HEK293 (cell line): ENCODE data around the gene TSPEAR.

Experiments used
- CTCF ChIA-PET: fragments of 350-600 bp; formaldehyde crosslinking; extraction: SDS; loops from one replicate; lab custom pipeline; 2021; ENCODE audit warnings: antibody characterized with exemption; lab: Yijun Ruan, JAX
- POLR2A ChIA-PET: fragments of 300-600 bp; formaldehyde crosslinking; extraction: SDS; loops from one replicate; lab custom pipeline; 2020; ENCODE audit warnings: antibody characterized with exemption, inconsistent platforms; lab: Yijun Ruan, JAX
- H3K27ac ChIP-seq: fragments of 200-500 bp; sonication (Bioruptor generic); 2 replicates; pipeline ENCODE4 v1.5.1; 2014; ENCODE audit warnings: low read depth, low read length, control low read depth, inconsistent platforms; ENCODE audit errors: extremely low read depth
- H3K36me3 ChIP-seq, 2 experiments: fragments of 200-500 bp in 1 of 2; sonication (Bioruptor generic) in 1 of 2; 1 replicate in 1 of 2; 2 replicates in 1 of 2; pipeline ENCODE4 v1.5.1; 2014 to 2017; ENCODE audit warnings: inconsistent platforms in 2 of 2, low read length in 2 of 2; ENCODE audit not compliant: control insufficient read depth in 2 of 2, insufficient read depth in 1 of 2
- H3K4me1 ChIP-seq: fragments of 200-500 bp; sonication (Bioruptor generic); 2 replicates; pipeline ENCODE4 v1.5.1; 2014; ENCODE audit warnings: mild to moderate bottlenecking, low read length, inconsistent platforms; ENCODE audit not compliant: control insufficient read depth, insufficient read depth
- H3K4me3 ChIP-seq: 2 replicates; pipeline ENCODE4 v1.5.1; 2011; ENCODE audit warnings: low read depth, mild to moderate bottlenecking, control low read depth, low read length, moderate library complexity
- H3K9me3 ChIP-seq: fragments of 200-500 bp; sonication (Bioruptor generic); 2 replicates; pipeline ENCODE4 v1.5.1; 2014; ENCODE audit warnings: low read depth, low read length, inconsistent platforms; ENCODE audit not compliant: control insufficient read depth, insufficient read depth
- HOXD13 ChIP-seq: sonication (generic); formaldehyde crosslinking; IDR thresholded peaks from 2 replicates; pipeline ENCODE4 v1.8.0; 2022; ENCODE audit warnings: missing genetic modification reagents, borderline replicate concordance
- MYNN ChIP-seq: fragments of 450-650 bp; formaldehyde crosslinking; IDR thresholded peaks from 2 replicates; pipeline ENCODE4 v1.5.1; 2016; ENCODE audit warnings: missing biosample characterization, missing genetic modification characterization, borderline replicate concordance
- SETDB1 ChIP-seq: IDR thresholded peaks from one replicate; pipeline ENCODE4 v1.6.1; 2017; ENCODE audit warnings: mild to moderate bottlenecking, low read length, moderate library complexity, mixed read lengths; ENCODE audit not compliant: insufficient read length
- TRIM28 ChIP-seq: IDR thresholded peaks from 2 replicates; pipeline ENCODE4 v1.6.1; 2011; ENCODE audit warnings: low read length, control low read depth, borderline replicate concordance
- WT1 ChIP-seq: fragments of 450-650 bp; formaldehyde crosslinking; IDR thresholded peaks from 2 replicates; pipeline ENCODE4 v1.5.1; 2016; ENCODE audit warnings: missing biosample characterization, missing genetic modification characterization
- ZBTB7A ChIP-seq: fragments of 450-650 bp; formaldehyde crosslinking; IDR thresholded peaks from 2 replicates; pipeline ENCODE4 v1.5.1; 2016; ENCODE audit warnings: low read depth, missing biosample characterization, missing genetic modification characterization
- ZFP37 ChIP-seq: fragments of 450-650 bp; formaldehyde crosslinking; IDR thresholded peaks from 2 replicates; pipeline ENCODE4 v1.5.1; 2016; ENCODE audit warnings: missing biosample characterization, missing genetic modification characterization
- ZNF138 ChIP-seq: fragments of 450-650 bp; formaldehyde crosslinking; IDR thresholded peaks from 2 replicates; pipeline ENCODE4 v1.5.1; 2016; ENCODE audit warnings: missing biosample characterization, missing genetic modification characterization, borderline replicate concordance
- ZNF580 ChIP-seq: fragments of 450-650 bp; formaldehyde crosslinking; IDR thresholded peaks from 2 replicates; pipeline ENCODE4 v1.5.1; 2016; ENCODE audit warnings: missing biosample characterization, missing genetic modification characterization
- ZNF76 ChIP-seq: fragments of 450-650 bp; formaldehyde crosslinking; IDR thresholded peaks from 2 replicates; pipeline ENCODE4; 2016; ENCODE audit warnings: low read depth, missing biosample characterization, missing genetic modification characterization, borderline replicate concordance
- ZNF777 ChIP-seq: fragments of 450-650 bp; formaldehyde crosslinking; IDR thresholded peaks from 2 replicates; pipeline ENCODE4 v1.5.1; 2017; ENCODE audit warnings: missing biosample characterization, missing genetic modification characterization, borderline replicate concordance
- TF ChIP-seq, protein P1 (sequence below): fragments of 450-650 bp; formaldehyde crosslinking; IDR thresholded peaks from 2 replicates; pipeline ENCODE4 v1.5.1; 2016; ENCODE audit warnings: missing biosample characterization, missing genetic modification characterization
- TF ChIP-seq, protein P2 (sequence below): fragments of 450-650 bp; formaldehyde crosslinking; IDR thresholded peaks from 2 replicates; pipeline ENCODE4 v1.5.1; 2016; ENCODE audit warnings: missing biosample characterization, missing genetic modification characterization
- TF ChIP-seq, protein P3 (sequence below): fragments of 450-650 bp; formaldehyde crosslinking; IDR thresholded peaks from 2 replicates; pipeline ENCODE4 v1.5.1; 2017; ENCODE audit warnings: missing biosample characterization, missing genetic modification characterization
- TF ChIP-seq, protein P4 (sequence below): fragments of 450-650 bp; formaldehyde crosslinking; IDR thresholded peaks from 2 replicates; pipeline ENCODE4 v1.5.1; 2016; ENCODE audit warnings: missing biosample characterization, missing genetic modification characterization, borderline replicate concordance

TSPEAR gene

DNA sequence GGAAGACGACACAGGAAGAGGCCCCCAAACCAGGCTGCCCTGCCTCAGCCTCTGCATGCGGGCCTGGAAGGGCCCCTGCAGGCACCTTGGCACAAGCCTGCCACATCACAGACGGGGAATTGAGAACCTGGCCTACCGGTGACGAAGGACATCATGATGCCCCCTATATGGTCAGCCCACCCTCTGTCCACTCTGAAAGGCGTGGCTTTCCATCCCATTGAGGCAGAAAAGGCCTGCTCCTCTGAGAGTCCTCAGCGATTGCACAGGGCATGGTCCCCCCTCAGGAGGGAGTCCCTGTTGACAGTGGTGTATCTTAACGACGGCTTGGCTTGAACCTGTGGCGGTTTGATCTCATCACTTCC, 182.8 kb downstream of the TSPEAR start (continued):
- TF ChIP-seq ZNF777 (no peak), ZNF138 (tag by site-specific recombination) (no peak), WT1 (tag by site-specific recombination) (no peak)
- TF ChIP-seq, protein P1, sequence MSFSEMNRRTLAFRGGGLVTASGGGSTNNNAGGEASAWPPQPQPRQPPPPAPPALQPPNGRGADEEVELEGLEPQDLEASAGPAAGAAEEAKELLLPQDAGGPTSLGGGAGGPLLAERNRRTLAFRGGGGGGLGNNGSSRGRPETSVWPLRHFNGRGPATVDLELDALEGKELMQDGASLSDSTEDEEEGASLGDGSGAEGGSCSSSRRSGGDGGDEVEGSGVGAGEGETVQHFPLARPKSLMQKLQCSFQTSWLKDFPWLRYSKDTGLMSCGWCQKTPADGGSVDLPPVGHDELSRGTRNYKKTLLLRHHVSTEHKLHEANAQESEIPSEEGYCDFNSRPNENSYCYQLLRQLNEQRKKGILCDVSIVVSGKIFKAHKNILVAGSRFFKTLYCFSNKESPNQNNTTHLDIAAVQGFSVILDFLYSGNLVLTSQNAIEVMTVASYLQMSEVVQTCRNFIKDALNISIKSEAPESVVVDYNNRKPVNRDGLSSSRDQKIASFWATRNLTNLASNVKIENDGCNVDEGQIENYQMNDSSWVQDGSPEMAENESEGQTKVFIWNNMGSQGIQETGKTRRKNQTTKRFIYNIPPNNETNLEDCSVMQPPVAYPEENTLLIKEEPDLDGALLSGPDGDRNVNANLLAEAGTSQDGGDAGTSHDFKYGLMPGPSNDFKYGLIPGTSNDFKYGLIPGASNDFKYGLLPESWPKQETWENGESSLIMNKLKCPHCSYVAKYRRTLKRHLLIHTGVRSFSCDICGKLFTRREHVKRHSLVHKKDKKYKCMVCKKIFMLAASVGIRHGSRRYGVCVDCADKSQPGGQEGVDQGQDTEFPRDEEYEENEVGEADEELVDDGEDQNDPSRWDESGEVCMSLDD (tag by site-specific recombination), result no peak
- TF ChIP-seq, all 188 proteins: peak for 0

DNA sequence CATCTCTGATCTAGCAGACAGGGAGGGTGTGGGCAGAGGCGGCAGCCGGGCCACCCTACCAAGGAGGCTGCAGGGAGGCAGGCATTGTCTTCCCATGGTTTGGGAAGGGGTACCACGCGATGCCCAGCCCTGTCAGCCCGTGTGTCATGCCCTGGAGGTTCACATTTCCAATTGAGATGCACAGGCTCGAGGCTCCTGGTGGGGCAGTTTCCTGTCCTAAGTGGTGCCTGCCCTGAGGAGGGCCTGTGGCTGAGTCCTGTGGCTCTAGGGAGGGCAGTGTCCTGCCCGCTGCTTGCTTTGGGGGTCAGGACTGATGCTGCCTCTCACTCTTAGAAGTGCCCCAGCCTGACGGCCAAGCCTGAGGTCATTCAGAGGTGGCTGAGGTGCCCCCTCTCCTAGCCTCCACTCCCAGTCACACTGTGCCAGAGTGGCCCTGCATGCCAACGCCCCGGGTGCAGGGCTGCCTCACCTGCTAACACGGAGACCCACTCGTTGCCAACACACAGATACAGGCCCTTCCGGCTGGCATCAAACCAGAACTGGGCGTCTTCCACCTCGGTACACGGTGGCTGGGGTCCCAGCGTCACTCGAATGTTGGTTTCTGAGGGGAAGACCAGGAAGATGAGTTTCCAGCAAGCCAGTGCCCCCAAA, 183.3 kb downstream of the TSPEAR start:
- TF ChIP-seq ZNF76 (tag by site-specific recombination) (no peak), SETDB1 (no peak), TRIM28 (no peak), ZNF580 (tag by site-specific recombination) (no peak), HOXD13 (CRISPR knock-in tag) (no peak), MYNN (tag by site-specific recombination) (no peak), ZBTB7A (tag by site-specific recombination) (no peak)
- CTCF ChIA-PET, result no interaction called here
- H3K36me3 ChIP-seq, result no peaks in the 10 kb centered on the region
- no peak overlapping the region for H3K27ac ChIP-seq
- no peak overlapping the region for H3K4me3 ChIP-seq
- POLR2A ChIA-PET, result no interaction called here
- no peaks in the 10 kb centered on the region for H3K4me1 ChIP-seq
- H3K9me3 ChIP-seq, result no peaks in the 10 kb centered on the region

GRCh38 chr21:44527156-44527982, 184.0 kb downstream of the TSPEAR start:
- ChIA-PET POLR2A (no interaction called here), CTCF (interaction anchor here (0.6 kb wide), 1 partner anchor 40 kb away, joined by 3 read pairs; no protein-coding TSS in a partner anchor)
- H3K27ac ChIP-seq, result no peak overlapping the region
- no peaks in the 10 kb centered on the region for H3K36me3 ChIP-seq
- TF ChIP-seq, protein P2, sequence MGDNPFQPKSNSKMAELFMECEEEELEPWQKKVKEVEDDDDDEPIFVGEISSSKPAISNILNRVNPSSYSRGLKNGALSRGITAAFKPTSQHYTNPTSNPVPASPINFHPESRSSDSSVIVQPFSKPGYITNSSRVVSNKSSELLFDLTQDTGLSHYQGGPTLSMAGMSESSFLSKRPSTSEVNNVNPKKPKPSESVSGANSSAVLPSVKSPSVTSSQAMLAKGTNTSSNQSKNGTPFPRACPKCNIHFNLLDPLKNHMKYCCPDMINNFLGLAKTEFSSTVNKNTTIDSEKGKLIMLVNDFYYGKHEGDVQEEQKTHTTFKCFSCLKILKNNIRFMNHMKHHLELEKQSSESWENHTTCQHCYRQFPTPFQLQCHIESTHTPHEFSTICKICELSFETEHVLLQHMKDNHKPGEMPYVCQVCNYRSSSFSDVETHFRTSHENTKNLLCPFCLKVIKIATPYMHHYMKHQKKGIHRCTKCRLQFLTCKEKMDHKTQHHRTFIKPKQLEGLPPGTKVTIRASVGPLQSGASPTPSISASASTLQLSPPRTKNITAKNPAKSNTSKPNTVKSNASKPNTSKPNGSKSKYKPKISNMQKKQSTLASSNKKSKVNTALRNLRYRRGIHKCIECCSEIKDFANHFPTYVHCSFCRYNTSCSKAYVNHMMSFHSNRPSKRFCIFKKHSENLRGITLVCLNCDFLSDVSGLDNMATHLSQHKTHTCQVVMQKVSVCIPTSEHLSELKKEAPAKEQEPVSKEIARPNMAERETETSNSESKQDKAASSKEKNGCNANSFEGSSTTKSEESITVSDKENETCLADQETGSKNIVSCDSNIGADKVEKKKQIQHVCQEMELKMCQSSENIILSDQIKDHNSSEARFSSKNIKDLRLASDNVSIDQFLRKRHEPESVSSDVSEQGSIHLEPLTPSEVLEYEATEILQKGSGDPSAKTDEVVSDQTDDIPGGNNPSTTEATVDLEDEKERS, result no peak
- TF ChIP-seq ZFP37 (tag by site-specific recombination), result no peak
- TF ChIP-seq, protein P3, sequence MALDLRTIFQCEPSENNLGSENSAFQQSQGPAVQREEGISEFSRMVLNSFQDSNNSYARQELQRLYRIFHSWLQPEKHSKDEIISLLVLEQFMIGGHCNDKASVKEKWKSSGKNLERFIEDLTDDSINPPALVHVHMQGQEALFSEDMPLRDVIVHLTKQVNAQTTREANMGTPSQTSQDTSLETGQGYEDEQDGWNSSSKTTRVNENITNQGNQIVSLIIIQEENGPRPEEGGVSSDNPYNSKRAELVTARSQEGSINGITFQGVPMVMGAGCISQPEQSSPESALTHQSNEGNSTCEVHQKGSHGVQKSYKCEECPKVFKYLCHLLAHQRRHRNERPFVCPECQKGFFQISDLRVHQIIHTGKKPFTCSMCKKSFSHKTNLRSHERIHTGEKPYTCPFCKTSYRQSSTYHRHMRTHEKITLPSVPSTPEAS (tag by site-specific recombination), result no peak
- TF ChIP-seq, protein P4, sequence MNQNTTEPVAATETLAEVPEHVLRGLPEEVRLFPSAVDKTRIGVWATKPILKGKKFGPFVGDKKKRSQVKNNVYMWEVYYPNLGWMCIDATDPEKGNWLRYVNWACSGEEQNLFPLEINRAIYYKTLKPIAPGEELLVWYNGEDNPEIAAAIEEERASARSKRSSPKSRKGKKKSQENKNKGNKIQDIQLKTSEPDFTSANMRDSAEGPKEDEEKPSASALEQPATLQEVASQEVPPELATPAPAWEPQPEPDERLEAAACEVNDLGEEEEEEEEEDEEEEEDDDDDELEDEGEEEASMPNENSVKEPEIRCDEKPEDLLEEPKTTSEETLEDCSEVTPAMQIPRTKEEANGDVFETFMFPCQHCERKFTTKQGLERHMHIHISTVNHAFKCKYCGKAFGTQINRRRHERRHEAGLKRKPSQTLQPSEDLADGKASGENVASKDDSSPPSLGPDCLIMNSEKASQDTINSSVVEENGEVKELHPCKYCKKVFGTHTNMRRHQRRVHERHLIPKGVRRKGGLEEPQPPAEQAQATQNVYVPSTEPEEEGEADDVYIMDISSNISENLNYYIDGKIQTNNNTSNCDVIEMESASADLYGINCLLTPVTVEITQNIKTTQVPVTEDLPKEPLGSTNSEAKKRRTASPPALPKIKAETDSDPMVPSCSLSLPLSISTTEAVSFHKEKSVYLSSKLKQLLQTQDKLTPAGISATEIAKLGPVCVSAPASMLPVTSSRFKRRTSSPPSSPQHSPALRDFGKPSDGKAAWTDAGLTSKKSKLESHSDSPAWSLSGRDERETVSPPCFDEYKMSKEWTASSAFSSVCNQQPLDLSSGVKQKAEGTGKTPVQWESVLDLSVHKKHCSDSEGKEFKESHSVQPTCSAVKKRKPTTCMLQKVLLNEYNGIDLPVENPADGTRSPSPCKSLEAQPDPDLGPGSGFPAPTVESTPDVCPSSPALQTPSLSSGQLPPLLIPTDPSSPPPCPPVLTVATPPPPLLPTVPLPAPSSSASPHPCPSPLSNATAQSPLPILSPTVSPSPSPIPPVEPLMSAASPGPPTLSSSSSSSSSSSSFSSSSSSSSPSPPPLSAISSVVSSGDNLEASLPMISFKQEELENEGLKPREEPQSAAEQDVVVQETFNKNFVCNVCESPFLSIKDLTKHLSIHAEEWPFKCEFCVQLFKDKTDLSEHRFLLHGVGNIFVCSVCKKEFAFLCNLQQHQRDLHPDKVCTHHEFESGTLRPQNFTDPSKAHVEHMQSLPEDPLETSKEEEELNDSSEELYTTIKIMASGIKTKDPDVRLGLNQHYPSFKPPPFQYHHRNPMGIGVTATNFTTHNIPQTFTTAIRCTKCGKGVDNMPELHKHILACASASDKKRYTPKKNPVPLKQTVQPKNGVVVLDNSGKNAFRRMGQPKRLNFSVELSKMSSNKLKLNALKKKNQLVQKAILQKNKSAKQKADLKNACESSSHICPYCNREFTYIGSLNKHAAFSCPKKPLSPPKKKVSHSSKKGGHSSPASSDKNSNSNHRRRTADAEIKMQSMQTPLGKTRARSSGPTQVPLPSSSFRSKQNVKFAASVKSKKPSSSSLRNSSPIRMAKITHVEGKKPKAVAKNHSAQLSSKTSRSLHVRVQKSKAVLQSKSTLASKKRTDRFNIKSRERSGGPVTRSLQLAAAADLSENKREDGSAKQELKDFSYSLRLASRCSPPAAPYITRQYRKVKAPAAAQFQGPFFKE (tag by site-specific recombination), result no peak
- H3K4me1 ChIP-seq, result no peaks in the 10 kb centered on the region
- no peaks in the 10 kb centered on the region for H3K9me3 ChIP-seq
- H3K4me3 ChIP-seq, result no peak overlapping the region
